H7 (cell line): ENCODE data around the gene RBM17. TPM values are rescaled to one million over a fixed set of nuclear protein-coding genes. Genes with fewer than 3 reads are reported as not detected.
A peak's percentile ranks its signal among the peaks of the same experiment; 100 is the strongest.
"Not testable (repeated sequence)": the region's sequence is repeated elsewhere in the genome, so short reads cannot be mapped to it uniquely, and the experiment has no call there.

ENCODE experiments used
- DNase-seq: peaks from one replicate; pipeline ENCODE4 v3.0.0; 2012
- H3K27me3 ChIP-seq: 2 replicates; pipeline ENCODE4 v1.6.0; 2011; ENCODE audit warnings: mild to moderate bottlenecking, low read length; ENCODE audit not compliant: control insufficient read depth, insufficient read depth
- H3K36me3 ChIP-seq: replicated peaks from 2 replicates; pipeline ENCODE4 v1.5.1; 2011; ENCODE audit warnings: low read length; ENCODE audit not compliant: control insufficient read depth, insufficient read depth
- H3K4me3 ChIP-seq: 2 replicates; pipeline ENCODE4 v1.5.1; 2011; ENCODE audit warnings: low read depth, mild to moderate bottlenecking, control low read depth, low read length, moderate library complexity; ENCODE audit not compliant: insufficient read depth
- total RNA-seq: library from RNA; depleted of rRNA; stranded (reverse); fragments of >200 nt; shearing (Covaris generic); gene quantifications from 2 replicates; pipeline ENCODE4 v1.2.3, GENCODE V29; 2014

The RBM17 gene
- total RNA-seq, 1 experiment from 2014 or later, result 41.9 TPM

GRCh38 chr10:6139470-6139869 lies 50.6 kb downstream of the RBM17 start:
- peaks cover 1% of the 10 kb centered on the region for H3K27me3 ChIP-seq
- peak; percentile 19 for DNase-seq
- no peak overlapping the region for H3K4me3 ChIP-seq
- no peaks in the 10 kb centered on the region for H3K36me3 ChIP-seq

- Histone ChIP-seq H3K36me3 (no peaks in the 10 kb centered on the region), H3K4me3 (no peak overlapping the region), H3K27me3 (peaks cover 5% of the 10 kb centered on the region)
- peak; percentile 80 for DNase-seq
These were observed 51.5 kb downstream of the RBM17 start for GRCh38 chr10:6140141-6140841.

- no peak overlapping the region for H3K4me3 ChIP-seq
- DNase-seq, result no peak
These were observed 52.1 kb downstream of the RBM17 start for GRCh38 chr10:6140965-6141295.

GRCh38 chr10:6141296-6142151 lies 52.7 kb downstream of the RBM17 start:
- H3K36me3 ChIP-seq, result no peaks in the 10 kb centered on the region
- peaks cover 5% of the 10 kb centered on the region for H3K27me3 ChIP-seq
- H3K4me3 ChIP-seq, result no peak overlapping the region
- peak; percentile 40 for DNase-seq

More at GRCh38 chr10:6140965-6141295, 52.1 kb downstream of the RBM17 start:
- no peaks in the 10 kb centered on the region for H3K36me3 ChIP-seq
- peaks cover 5% of the 10 kb centered on the region for H3K27me3 ChIP-seq

- DNase-seq, H3K36me3 ChIP-seq, H3K4me3 ChIP-seq, H3K27me3 ChIP-seq: not testable (repeated sequence)
These were observed 53.4 kb downstream of the RBM17 start for GRCh38 chr10:6142186-6142585.

GRCh38 chr10:6142644-6143043 lies 53.8 kb downstream of the RBM17 start:
- DNase-seq, result no peak

GRCh38 chr10:6143181-6143580 lies 54.3 kb downstream of the RBM17 start:
- Histone ChIP-seq H3K4me3 (no peak overlapping the region), H3K36me3 (no peaks in the 10 kb centered on the region), H3K27me3 (peaks cover 5% of the 10 kb centered on the region)
- DNase-seq, result no peak

More at GRCh38 chr10:6142644-6143043, 53.8 kb downstream of the RBM17 start:
- H3K4me3 ChIP-seq, result no peak overlapping the region
- H3K36me3 ChIP-seq, result no peaks in the 10 kb centered on the region
- peaks cover 5% of the 10 kb centered on the region for H3K27me3 ChIP-seq

- Histone ChIP-seq H3K36me3 (no peaks in the 10 kb centered on the region), H3K4me3 (peak overlapping the region; percentile 84), H3K27me3 (peaks cover 5% of the 10 kb centered on the region)
- DNase-seq, result peak; percentile 93
These were observed 55.8 kb downstream of the RBM17 start for GRCh38 chr10:6144406-6145165.

- Histone ChIP-seq H3K36me3 (no peaks in the 10 kb centered on the region), H3K4me3 (peak overlapping the region; percentile 84), H3K27me3 (peaks cover 5% of the 10 kb centered on the region)
- peak; percentile 89 for DNase-seq
These were observed 56.5 kb downstream of the RBM17 start for GRCh38 chr10:6145166-6145987.

GRCh38 chr10:6146013-6146785 lies 57.4 kb downstream of the RBM17 start:
- H3K4me3 ChIP-seq, result peak overlapping the region; percentile 84
- H3K36me3 ChIP-seq, result no peaks in the 10 kb centered on the region
- DNase-seq, result no peak
- H3K27me3 ChIP-seq, result peaks cover 5% of the 10 kb centered on the region

- H3K4me3 ChIP-seq, result no peak overlapping the region
- peaks cover 5% of the 10 kb centered on the region for H3K27me3 ChIP-seq
- no peak for DNase-seq
- H3K36me3 ChIP-seq, result no peaks in the 10 kb centered on the region
These were observed 58.1 kb downstream of the RBM17 start for GRCh38 chr10:6146921-6147320.

GRCh38 chr10:6148251-6148701 lies 59.4 kb downstream of the RBM17 start:
- DNase-seq, result no peak
- Histone ChIP-seq H3K36me3 (no peaks in the 10 kb centered on the region), H3K4me3 (no peak overlapping the region), H3K27me3 (peaks cover 5% of the 10 kb centered on the region)

- peaks cover 5% of the 10 kb centered on the region for H3K27me3 ChIP-seq
- no peak overlapping the region for H3K4me3 ChIP-seq
These were observed 60.1 kb downstream of the RBM17 start for GRCh38 chr10:6148908-6149307.

More at GRCh38 chr10:6148908-6149307, 60.1 kb downstream of the RBM17 start:
- no peak for DNase-seq
- H3K36me3 ChIP-seq, result no peaks in the 10 kb centered on the region
